GM21737 (cell line): ENCODE measurements around the gene TCEA3.
"Not testable (repeated sequence)": the region's sequence is repeated elsewhere in the genome, so short reads cannot be mapped to it uniquely, and the experiment has no call there.

ENCODE experiments used
- ATAC-seq: cut with Tn5 transposase; IDR thresholded peaks from one replicate; pipeline ENCODE4 v1.9.1; 2021; ENCODE audit warnings: mild to moderate bottlenecking, moderate library complexity; ENCODE audit not compliant: unreplicated experiment

The TCEA3 gene

GRCh38 chr1:23394684-23395083, 29.9 kb downstream of the TCEA3 start:
- no peak for ATAC-seq

GRCh38 chr1:23394181-23394580, 30.4 kb downstream of the TCEA3 start:
- ATAC-seq = no peak

DNA sequence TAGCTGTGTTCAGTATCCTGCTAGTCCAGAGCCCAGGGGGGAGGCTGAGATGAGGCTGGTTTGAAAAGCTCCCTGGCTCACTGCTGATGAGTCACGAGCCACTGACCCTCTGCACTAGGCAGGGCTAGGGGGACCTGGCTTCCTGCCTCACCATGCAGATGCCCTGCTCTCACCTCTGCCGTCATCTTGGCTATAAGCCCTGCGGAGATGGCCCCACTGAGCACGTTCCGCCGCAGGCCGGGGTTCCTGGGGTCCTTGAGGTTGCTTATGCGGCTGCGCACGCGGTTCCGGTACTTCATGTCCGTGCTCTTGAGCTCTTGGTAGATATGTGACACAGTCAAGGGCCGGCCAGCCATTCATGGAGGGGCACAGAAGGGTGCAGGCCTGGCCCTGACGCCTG, 30.8 kb downstream of the TCEA3 start:
- ATAC-seq = no peak

- no peak for ATAC-seq
Measured at GRCh38 chr1:23392125-23392855, 32.3 kb downstream of the TCEA3 start.

- ATAC-seq = no peak
Measured at GRCh38 chr1:23389837-23390321, 34.7 kb downstream of the TCEA3 start.

DNA sequence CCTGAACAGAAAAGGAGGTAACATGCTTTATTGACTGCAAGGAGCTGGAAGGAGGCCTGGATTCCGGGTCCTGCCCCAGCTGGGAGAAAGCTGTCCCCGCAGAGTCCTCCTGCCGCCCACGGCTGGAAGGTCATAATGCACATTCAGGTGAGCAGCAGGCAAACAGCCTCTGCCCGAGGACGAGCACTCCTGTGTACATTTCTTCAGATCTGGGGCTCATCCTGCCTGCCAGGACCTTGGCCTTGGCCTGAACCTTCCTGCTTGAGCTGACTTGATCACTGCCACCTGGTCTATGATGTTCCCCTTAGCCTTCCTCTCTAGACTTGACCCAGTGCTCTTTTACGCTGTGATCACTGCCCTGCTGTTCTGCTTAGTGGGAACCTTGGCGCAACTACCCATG, 37.1 kb downstream of the TCEA3 start:
- no peak for ATAC-seq

GRCh38 chr1:23385119-23385621, 39.4 kb downstream of the TCEA3 start:
- no peak for ATAC-seq

DNA sequence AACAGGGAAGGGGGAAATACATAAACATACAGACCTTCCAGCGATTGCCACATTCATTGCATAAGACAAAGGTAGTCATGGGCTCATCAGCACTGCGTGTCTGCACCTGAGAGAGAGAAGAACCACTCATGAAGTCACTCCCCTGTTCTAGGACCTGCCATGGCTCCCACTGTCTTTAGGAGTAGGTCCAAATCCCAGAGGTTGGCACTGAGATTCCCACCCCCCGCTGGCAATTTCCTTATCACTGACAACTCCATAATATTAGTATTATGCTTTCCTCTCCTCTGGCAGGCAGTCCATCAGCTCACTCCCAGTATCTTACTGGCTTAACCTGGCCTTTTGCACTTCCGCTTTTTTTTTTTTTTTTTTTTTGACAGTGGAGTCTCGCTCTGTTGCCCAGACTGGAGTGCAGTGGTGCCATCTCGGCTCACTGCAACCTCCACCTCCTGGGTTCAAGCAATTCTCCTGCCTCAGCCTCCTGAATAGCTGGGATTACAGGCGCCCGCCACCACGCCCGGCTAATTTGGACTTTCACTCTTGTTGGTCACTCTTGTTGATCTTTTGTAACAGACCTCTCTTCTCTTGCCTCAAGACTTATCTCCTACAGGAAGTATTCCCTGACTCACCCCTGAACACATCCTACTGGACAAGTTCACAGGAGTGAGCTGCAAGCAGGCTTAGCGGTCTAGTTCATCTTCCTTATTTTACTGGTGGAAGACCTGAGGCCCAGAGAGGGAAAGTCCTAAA, 40.1 kb downstream of the TCEA3 start:
- no peak for ATAC-seq

- ATAC-seq = no peak
Measured at GRCh38 chr1:23383577-23384311, 40.8 kb downstream of the TCEA3 start.

- no peak for ATAC-seq
Measured at GRCh38 chr1:23381233-23381885, 43.2 kb downstream of the TCEA3 start.

DNA sequence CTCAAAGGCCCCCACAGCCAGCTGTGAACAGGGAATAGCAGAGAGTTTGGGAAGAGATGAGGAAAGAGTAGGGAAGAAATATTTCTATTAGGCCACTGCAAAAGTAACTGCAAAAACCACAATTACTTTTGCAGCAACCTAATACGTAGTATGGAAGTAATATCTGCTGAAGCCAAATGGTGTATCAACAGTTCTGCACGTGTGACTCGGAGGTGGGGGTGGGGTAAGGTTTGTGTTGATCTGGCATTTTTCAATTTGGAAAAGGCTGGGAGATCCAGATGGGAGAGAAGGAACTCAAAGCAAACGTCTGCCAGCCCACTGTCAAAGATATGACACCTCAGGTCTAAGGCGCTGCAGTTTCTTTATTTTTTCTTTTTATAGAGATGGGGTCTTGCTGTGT, 43.8 kb downstream of the TCEA3 start:
- no peak for ATAC-seq

GRCh38 chr1:23380236-23380635, 44.3 kb downstream of the TCEA3 start:
- ATAC-seq = not testable (repeated sequence)

DNA sequence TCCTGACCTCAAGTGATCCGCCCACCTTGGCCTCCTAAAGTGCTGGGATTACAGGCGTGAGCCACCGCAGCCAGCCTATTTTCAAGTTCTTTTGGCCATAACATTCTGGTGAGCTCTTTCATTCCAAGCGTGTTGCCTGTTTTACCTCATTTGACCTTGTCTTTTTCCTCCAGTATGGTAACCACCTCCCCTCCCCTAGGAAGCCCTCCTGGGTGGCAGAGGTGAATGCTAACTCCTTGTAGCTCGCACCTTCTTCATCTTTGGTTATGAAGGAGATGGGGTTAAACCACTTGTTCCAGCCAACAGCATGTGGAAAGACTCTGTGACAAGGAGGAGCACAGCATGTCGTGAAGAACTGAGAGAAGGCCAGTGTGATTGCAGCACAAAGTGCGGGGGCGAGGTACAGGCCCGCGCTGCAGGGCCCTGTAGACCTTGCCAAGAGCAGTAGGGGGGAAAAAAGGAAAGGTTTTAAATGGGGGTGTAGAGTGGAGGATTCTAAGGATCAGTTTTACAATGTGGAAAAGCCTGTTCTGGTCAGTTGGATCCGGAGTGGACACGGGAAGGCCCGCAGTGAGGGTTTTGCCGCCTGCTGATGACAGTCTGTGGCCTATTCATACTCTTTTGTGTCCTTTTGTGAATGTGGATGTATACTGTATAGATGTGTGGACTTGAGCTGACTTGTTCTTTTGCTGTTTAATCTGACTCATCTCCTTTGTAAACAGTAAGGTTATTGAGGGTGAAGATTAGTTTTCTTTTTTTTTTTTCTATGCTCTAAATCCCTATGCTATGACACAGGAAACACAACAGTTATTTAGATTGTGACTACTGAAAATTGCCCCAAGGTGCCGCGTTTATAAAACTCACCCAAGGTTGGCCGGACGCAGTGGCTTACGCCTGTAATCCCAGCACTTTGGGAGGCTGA, 47.4 kb downstream of the TCEA3 start:
- no peak for ATAC-seq

- ATAC-seq = not testable (repeated sequence)
Measured at GRCh38 chr1:23374079-23374735, 50.3 kb downstream of the TCEA3 start.

DNA sequence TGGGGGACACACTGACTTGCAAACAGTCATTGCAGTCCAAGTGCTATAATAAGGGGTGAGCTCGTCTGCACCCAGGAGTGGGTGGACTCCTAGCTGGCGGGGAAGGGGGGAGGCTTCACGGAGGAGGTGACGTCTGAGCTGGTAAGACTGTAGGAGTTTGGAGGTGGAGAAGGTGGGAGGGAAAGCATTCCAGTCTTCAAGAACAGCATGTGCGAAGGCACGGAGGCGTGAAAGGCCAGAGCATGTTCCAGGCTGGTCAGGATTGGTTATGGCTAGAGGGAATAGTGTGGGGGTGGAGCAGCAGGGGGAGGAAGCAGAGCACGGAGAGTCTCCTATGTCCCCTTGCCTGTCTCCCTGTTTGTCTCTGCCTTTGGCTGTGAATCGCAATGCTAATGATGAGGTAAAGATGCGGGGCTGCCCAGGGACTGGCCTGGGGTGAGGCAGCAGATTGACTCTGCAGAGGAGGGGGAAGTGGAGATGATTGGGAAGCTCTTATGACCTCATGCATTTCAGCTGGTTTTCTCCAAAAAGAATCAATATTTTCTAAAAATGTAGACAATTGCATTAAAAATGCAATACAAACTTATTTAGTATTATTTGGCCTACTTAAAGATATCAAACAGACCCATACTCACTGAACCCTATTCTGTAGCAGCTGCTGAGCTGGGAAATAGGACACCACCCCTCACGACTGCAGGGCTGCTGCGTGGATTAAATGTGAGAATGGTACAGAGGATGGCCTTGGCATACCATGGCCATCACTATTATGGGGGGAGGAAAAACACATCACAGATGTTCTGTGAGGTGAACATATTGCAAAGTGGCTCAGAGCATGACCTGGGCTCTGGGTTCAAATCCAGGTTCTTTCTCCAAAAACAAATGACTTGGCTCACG, 52.3 kb downstream of the TCEA3 start:
- ATAC-seq = no peak

GRCh38 chr1:23370709-23371584, 53.6 kb downstream of the TCEA3 start:
- no peak for ATAC-seq

- no peak for ATAC-seq
Measured at GRCh38 chr1:23370330-23370708, 54.2 kb downstream of the TCEA3 start.
